Tibial artery (tissue), 4 donors: ENCODE measurements around the gene ASCL2.
A peak's percentile ranks its signal among the peaks of the same experiment; 100 is the strongest.

Source experiments
- DNase-seq, 2 donors: peaks; one replicate each; pipeline ENCODE4 v3.0.0-alpha.2; 2019
- H3K27ac ChIP-seq, 2 donors: fragments of 200-600 bp; sonication (generic) in 1 of 2; 1 replicate in 1 of 2; 2 replicates in 1 of 2; pipeline ENCODE4 v1.5.1; 2018 to 2019; ENCODE audit warnings: mild to moderate bottlenecking in 1 of 2
- H3K27me3 ChIP-seq, 2 donors: fragments of 200-600 bp; sonication (generic) in 1 of 2; one replicate each; pipeline versions ENCODE4 v1.5.1 to v1.6.0; 2016 to 2019
- H3K36me3 ChIP-seq, 3 donors: fragments of 200-600 bp; sonication (generic) in 2 of 3; one replicate each; pipeline ENCODE4 v1.5.1; 2016 to 2019; ENCODE audit warnings: mild to moderate bottlenecking in 2 of 3
- H3K4me1 ChIP-seq, 4 donors: fragments of 200-600 bp; sonication (generic) in 2 of 4; 1 replicate in 3 of 4; 2 replicates in 1 of 4; pipeline ENCODE4 v1.5.1; 2016 to 2019
- H3K4me3 ChIP-seq, 2 donors: fragments of 200-600 bp; sonication (generic) in 1 of 2; 1 replicate in 1 of 2; 2 replicates in 1 of 2; pipeline ENCODE4 v1.5.1; 2018 to 2019; ENCODE audit warnings: mild to moderate bottlenecking in 2 of 2
- H3K9me3 ChIP-seq, 3 donors: fragments of 200-600 bp; sonication (generic) in 1 of 3; one replicate each; pipeline ENCODE4 v1.5.1; 2016 to 2019
- intact Hi-C: fragments of 100-400 bp; cut with DNase I; formaldehyde crosslinking; loops from one replicate; pipeline ENCODE4 v1.15.0; 2023; ENCODE audit warnings: low total_unique reads
- TF ChIP-seq, protein P1 (sequence below), 2 experiments: fragments of 200-600 bp in 1 of 2; fragments of 450-650 bp in 1 of 2; IDR thresholded peaks; one replicate each; pipeline ENCODE4 v1.5.1; 2017 to 2019; ENCODE audit warnings: antibody characterized with exemption in 2 of 2, mild to moderate bottlenecking in 1 of 2, moderate library complexity in 1 of 2

Gene ASCL2

DNA sequence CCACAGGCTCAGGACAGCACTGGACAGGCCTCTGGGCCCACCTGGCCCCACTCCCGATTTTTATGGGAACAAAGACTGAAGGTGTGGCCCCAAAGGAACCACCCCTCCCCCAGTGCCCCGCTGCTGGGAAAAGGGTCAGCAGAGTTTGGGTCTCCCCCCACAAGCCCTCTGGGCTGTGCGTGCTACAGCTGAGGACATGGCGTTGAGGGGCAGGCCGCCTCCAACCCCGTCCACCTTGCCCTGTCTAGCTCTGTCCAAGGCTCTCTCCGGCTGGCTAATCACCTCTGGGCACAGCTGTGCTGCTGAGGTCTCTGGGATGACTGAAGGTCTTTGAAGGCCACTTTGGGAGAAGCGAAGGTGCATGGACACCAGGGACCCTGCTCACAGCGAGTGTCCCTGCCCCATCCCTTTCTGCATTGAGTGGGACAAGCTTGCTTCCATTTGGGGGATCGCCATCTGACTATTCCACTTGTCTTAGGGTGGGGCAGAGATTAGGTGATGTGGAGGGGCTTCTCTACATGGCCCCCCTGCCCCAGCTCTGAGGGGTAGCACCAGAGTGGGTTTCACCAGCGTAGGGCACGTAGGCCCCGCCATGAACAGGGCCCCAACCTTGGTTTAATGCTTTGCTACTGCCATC lies 6.5 kb downstream of the ASCL2 start:
- H3K36me3 ChIP-seq = no peaks in the 10 kb centered on the region
- H3K4me1 ChIP-seq = peaks cover 0 to 4% (median 3%) of the 10 kb centered on the region in 4 donors
- intact Hi-C loops = no loop called here
- DNase-seq = no peak
- peaks cover 0 to 59% of the 10 kb centered on the region in 2 donors for H3K27me3 ChIP-seq
- H3K27ac ChIP-seq = no peak overlapping the region
- no peak overlapping the region for H3K4me3 ChIP-seq
- no peaks in the 10 kb centered on the region for H3K9me3 ChIP-seq
- TF ChIP-seq, protein P1, sequence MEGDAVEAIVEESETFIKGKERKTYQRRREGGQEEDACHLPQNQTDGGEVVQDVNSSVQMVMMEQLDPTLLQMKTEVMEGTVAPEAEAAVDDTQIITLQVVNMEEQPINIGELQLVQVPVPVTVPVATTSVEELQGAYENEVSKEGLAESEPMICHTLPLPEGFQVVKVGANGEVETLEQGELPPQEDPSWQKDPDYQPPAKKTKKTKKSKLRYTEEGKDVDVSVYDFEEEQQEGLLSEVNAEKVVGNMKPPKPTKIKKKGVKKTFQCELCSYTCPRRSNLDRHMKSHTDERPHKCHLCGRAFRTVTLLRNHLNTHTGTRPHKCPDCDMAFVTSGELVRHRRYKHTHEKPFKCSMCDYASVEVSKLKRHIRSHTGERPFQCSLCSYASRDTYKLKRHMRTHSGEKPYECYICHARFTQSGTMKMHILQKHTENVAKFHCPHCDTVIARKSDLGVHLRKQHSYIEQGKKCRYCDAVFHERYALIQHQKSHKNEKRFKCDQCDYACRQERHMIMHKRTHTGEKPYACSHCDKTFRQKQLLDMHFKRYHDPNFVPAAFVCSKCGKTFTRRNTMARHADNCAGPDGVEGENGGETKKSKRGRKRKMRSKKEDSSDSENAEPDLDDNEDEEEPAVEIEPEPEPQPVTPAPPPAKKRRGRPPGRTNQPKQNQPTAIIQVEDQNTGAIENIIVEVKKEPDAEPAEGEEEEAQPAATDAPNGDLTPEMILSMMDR (IDR thresholded peaks at IDR 0.05) = no peak

DNA sequence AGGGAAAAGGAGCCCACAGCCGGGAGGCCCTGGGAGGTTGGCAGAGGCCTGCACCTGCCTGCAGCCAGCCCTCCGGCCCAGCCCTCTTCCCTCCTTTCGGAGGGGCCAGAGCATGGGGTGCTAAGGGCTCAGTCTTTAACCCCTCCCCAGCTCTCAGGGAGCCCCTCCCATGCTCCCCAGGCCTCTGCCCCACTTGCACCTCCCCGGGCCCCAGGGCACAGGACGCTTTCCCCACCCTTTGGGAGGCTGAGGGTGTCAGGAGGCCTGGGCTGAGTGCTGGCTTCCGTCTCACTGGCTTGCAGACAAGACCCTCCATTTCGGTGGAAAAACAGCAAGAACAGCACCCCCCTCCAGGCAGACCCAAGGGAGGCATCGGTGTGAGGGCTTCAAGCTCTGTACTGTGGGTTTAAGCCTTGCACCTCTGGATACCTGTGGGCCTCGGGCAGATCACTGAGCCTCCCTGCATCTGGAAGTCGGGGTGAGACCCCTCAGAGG lies 7.3 kb downstream of the ASCL2 start:
- DNase-seq = no peak
- intact Hi-C loops = no loop called here
- TF ChIP-seq, protein P1 (IDR thresholded peaks at IDR 0.05) = no peak

DNA sequence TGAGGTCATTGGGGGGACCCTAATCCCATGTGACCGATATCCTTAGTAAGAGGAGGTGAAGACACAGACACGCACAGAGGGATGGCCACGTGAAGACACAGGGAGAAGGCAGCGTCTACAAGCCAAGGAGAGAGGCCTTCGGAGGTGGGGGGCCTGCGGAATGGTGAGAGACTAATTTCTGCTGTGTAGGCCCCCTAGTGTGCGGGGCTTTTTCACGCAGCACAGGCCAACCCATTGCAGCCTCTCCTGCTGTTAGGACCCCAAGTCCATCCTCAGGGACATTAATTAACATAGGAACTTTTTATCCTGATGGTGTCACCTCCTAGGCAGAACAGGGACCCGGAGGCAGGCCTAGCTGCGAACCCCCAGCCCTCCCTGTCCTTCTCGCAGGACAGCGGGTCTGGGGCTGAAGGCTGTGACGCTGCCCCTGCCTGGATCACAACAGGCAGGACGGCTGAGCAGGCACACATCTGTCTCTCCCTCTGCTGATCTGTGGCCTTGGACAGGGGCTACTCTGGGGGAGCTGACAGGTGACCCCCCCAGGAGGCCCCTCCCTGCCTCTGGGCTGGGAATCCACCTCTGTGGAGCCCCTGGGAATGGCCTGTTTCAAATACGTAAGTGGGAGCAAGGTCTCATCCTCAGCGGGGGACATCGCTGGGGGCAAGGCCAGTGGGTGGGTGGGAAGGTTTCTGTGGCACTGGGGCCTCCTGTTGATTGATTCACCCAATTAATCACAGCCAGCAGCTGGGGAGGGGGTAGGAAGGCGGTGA lies 7.9 kb downstream of the ASCL2 start:
- Histone ChIP-seq H3K9me3 (no peaks in the 10 kb centered on the region), H3K36me3 (no peaks in the 10 kb centered on the region), H3K4me1 (peaks cover 0 to under 1% (median 0%) of the 10 kb centered on the region in 4 donors), H3K27ac (no peak overlapping the region), H3K4me3 (no peak overlapping the region), H3K27me3 (peaks cover 0 to 46% of the 10 kb centered on the region in 2 donors)
- DNase-seq = peak in 1 of 2 donors; percentile 58
- TF ChIP-seq, protein P1 (IDR thresholded peaks at IDR 0.05) = no peak
- intact Hi-C loops = no loop called here

More for the DNA sequence above, 7.3 kb downstream of the ASCL2 start:
- Histone ChIP-seq H3K27ac (no peak overlapping the region), H3K36me3 (no peaks in the 10 kb centered on the region), H3K27me3 (peaks cover 0 to 52% of the 10 kb centered on the region in 2 donors), H3K4me3 (no peak overlapping the region), H3K9me3 (no peaks in the 10 kb centered on the region), H3K4me1 (no peaks in the 10 kb centered on the region)

DNA sequence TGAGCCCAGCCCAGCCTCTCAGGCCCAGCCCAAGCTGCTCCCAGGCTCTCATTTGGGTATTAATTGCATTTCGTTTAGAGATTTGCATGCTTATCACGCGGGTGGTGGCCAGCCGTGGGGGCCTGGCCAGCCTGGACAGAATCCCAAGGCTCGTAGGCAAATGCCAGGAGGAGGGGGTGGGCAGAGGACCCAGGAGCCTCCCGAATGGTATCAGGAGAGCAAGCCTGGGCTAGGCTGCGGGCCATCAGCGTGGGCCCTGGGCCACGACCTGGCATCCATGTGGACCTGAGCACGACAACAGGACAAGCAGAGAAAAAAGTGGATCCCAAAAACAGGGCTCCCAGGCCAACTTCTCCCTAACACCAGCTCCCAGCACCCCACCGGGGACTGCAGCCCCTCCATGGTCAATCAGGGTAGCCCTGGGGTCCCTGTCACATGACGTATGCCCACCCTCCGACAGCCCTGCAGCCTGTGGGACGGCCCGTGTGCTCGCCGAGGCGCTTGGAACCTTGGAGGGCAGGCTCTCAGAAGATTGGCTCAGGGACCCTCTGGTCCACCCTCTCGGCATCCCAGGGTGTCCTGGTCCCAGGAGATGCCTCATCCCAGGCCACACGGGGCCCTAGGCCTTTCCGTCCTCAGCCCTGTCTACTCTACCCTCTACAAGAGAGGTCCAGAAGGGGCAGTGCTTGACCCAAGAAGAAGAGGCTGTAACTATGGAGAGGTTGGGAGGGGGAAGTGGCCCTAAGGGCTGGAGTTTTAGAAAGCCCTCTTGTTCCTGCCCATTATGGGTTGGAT lies 8.8 kb downstream of the ASCL2 start:
- no peak overlapping the region for H3K27ac ChIP-seq
- no peaks in the 10 kb centered on the region for H3K36me3 ChIP-seq
- intact Hi-C loops = no loop called here
- H3K4me3 ChIP-seq = no peak overlapping the region
- peaks cover 0 to 41% of the 10 kb centered on the region in 2 donors for H3K27me3 ChIP-seq
- TF ChIP-seq, protein P1 (IDR thresholded peaks at IDR 0.05) = no peak
- peak in 1 of 2 donors; percentile 42 for DNase-seq
- H3K9me3 ChIP-seq = no peaks in the 10 kb centered on the region
- H3K4me1 ChIP-seq = peaks cover 0 to 4% (median 0%) of the 10 kb centered on the region in 4 donors

DNA sequence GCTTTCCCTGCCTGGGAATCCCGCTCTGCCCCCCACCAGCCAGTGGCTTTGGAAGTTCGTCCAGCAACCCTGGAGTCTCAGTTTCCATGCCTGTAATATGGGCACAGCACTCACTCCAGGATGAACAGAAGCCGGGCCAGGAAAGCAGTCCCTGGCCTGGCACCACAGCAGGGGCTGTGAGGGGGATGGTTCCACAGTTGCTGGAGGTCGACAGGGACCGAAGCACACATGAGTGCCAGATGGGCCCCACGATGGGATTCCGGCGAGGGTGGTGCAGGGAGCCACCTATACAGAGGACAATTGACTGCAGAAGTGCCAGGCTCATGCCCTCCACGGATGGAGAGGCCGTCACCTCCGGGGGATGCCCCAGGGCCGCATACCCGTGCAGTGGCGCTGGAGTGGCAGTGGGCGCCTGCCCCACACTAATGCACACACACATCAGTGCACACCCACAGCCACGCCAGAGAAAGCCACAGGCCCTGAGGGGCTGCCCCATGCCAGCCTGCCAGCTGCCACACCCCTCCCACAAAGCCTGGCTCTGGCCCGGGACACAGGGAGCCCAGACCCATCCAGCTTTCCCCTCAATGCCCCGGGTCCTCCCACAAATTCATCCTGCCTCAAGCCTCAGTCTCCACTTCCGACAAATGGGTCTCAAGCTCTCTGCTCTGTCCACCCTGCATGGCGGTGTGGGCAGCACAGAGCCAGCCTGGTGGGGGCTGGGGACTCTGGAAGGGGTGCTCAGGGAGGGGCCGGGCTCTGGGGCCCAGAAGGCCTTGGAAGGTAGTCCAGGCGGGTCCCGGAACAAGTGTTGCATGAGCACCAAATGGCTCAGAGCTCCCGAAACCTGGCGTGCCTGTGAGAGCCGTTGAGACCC lies 9.7 kb downstream of the ASCL2 start:
- no peaks in the 10 kb centered on the region for H3K36me3 ChIP-seq
- DNase-seq = peak in 1 of 2 donors; percentile 54
- no peak overlapping the region for H3K27ac ChIP-seq
- intact Hi-C loops = no loop called here
- no peak overlapping the region for H3K4me3 ChIP-seq
- peaks cover 0 to 41% of the 10 kb centered on the region in 2 donors for H3K27me3 ChIP-seq
- no peaks in the 10 kb centered on the region for H3K9me3 ChIP-seq
- TF ChIP-seq, protein P1 (IDR thresholded peaks at IDR 0.05) = no peak
- H3K4me1 ChIP-seq = peaks cover 0 to 6% (median 0%) of the 10 kb centered on the region in 4 donors
